ENCODE results near the gene SLC5A3.

SLC5A3 gene

GRCh38 chr21:34042735-34043134 is 30.6 kb upstream of the SLC5A3 start:
- DNase-seq (ENCODE audit: low read depth): no peak
- TF ChIP-seq MYC (IDR thresholded peaks at IDR 0.05; ENCODE audit: low read depth, low read length) (no peak), CTCF (IDR thresholded peaks at IDR 0.05; ENCODE audit: low read depth, low read length) (no peak), MAX (IDR thresholded peaks at IDR 0.05; ENCODE audit: low read depth, low read length) (no peak), POLR2A (IDR thresholded peaks at IDR 0.05; ENCODE audit: extremely low read depth, insufficient read length) (no peak)
- H3K4me3 ChIP-seq (ENCODE audit: low read depth, low read length): no peak overlapping the region

- no peak for TF ChIP-seq CTCF (IDR thresholded peaks at IDR 0.05; ENCODE audit: low read depth, low read length)
- TF ChIP-seq MAX (IDR thresholded peaks at IDR 0.05; ENCODE audit: low read depth, low read length): no peak
- TF ChIP-seq POLR2A (IDR thresholded peaks at IDR 0.05; ENCODE audit: extremely low read depth, insufficient read length): no peak
- no peak for TF ChIP-seq MYC (IDR thresholded peaks at IDR 0.05; ENCODE audit: low read depth, low read length)
- no peak for DNase-seq (ENCODE audit: low read depth)
- no peak overlapping the region for H3K4me3 ChIP-seq (ENCODE audit: low read depth, low read length)
Observed at GRCh38 chr21:34043333-34043732, 30.0 kb upstream of the SLC5A3 start.

- TF ChIP-seq CTCF (IDR thresholded peaks at IDR 0.05; ENCODE audit: low read depth, low read length) (no peak), MYC (IDR thresholded peaks at IDR 0.05; ENCODE audit: low read depth, low read length) (no peak), POLR2A (IDR thresholded peaks at IDR 0.05; ENCODE audit: extremely low read depth, insufficient read length) (no peak), MAX (IDR thresholded peaks at IDR 0.05; ENCODE audit: low read depth, low read length) (no peak)
- DNase-seq (ENCODE audit: low read depth): no peak
- H3K4me3 ChIP-seq (ENCODE audit: low read depth, low read length): no peak overlapping the region
Observed at GRCh38 chr21:34046917-34047316, 26.5 kb upstream of the SLC5A3 start.

- H3K4me3 ChIP-seq (ENCODE audit: low read depth, low read length): no peak overlapping the region
- no peak for DNase-seq (ENCODE audit: low read depth)
- TF ChIP-seq MAX (IDR thresholded peaks at IDR 0.05; ENCODE audit: low read depth, low read length) (no peak), CTCF (IDR thresholded peaks at IDR 0.05; ENCODE audit: low read depth, low read length) (no peak), MYC (IDR thresholded peaks at IDR 0.05; ENCODE audit: low read depth, low read length) (no peak), POLR2A (IDR thresholded peaks at IDR 0.05; ENCODE audit: extremely low read depth, insufficient read length) (no peak)
Observed at GRCh38 chr21:34047835-34048234, 25.5 kb upstream of the SLC5A3 start.

GRCh38 chr21:34052171-34052570 is 21.2 kb upstream of the SLC5A3 start:
- no peak overlapping the region for H3K4me3 ChIP-seq (ENCODE audit: low read depth, low read length)
- DNase-seq (ENCODE audit: low read depth): no peak
- TF ChIP-seq MAX (IDR thresholded peaks at IDR 0.05; ENCODE audit: low read depth, low read length): no peak
- TF ChIP-seq POLR2A (IDR thresholded peaks at IDR 0.05; ENCODE audit: extremely low read depth, insufficient read length): no peak
- TF ChIP-seq CTCF (IDR thresholded peaks at IDR 0.05; ENCODE audit: low read depth, low read length): no peak
- no peak for TF ChIP-seq MYC (IDR thresholded peaks at IDR 0.05; ENCODE audit: low read depth, low read length)

- H3K4me3 ChIP-seq (ENCODE audit: low read depth, low read length): no peak overlapping the region
- no peak for DNase-seq (ENCODE audit: low read depth)
- TF ChIP-seq CTCF (IDR thresholded peaks at IDR 0.05; ENCODE audit: low read depth, low read length) (no peak), MYC (IDR thresholded peaks at IDR 0.05; ENCODE audit: low read depth, low read length) (no peak), MAX (IDR thresholded peaks at IDR 0.05; ENCODE audit: low read depth, low read length) (no peak), POLR2A (IDR thresholded peaks at IDR 0.05; ENCODE audit: extremely low read depth, insufficient read length) (no peak)
Observed at GRCh38 chr21:34054259-34054658, 19.1 kb upstream of the SLC5A3 start.
